IMR-90 (cell line): ENCODE data around the gene COG3.

Experiments used
- BHLHE40 ChIP-seq: fragments of 150-350 bp; IDR thresholded peaks from 2 replicates; pipeline ENCODE4 v1.6.1; 2016; ENCODE audit warnings: mild to moderate bottlenecking, low read depth, low read length
- CEBPB ChIP-seq: IDR thresholded peaks from 2 replicates; pipeline ENCODE4 v1.6.1; 2012; ENCODE audit warnings: low read depth, low read length, improper control_type of control experiment
- CHD1 ChIP-seq: IDR thresholded peaks from 2 replicates; pipeline ENCODE4 v1.6.1; 2012; ENCODE audit warnings: low read depth, low read length, improper control_type of control experiment
- CTCF ChIP-seq: conservative IDR thresholded peaks from 2 replicates; pipeline ENCODE4 v1.5.1; 2012; ENCODE audit warnings: mild to moderate bottlenecking, low read depth, low read length, improper control_type of control experiment
- FOS ChIP-seq: fragments of 150-350 bp; IDR thresholded peaks from 2 replicates; pipeline ENCODE4 v1.6.1; 2016; ENCODE audit warnings: low read depth, low read length
- MAFK ChIP-seq: IDR thresholded peaks from 2 replicates; pipeline ENCODE4 v1.6.1; 2012; ENCODE audit warnings: low read depth, low read length, improper control_type of control experiment
- MAZ ChIP-seq: IDR thresholded peaks from 2 replicates; pipeline ENCODE4 v1.6.1; 2012; ENCODE audit warnings: low read depth, mild to moderate bottlenecking, low read length, improper control_type of control experiment, moderate library complexity, borderline replicate concordance
- MXI1 ChIP-seq: IDR thresholded peaks from 2 replicates; pipeline ENCODE4 v1.6.1; 2012; ENCODE audit warnings: low read depth, mild to moderate bottlenecking, low read length, moderate library complexity, borderline replicate concordance
- NFE2L2 ChIP-seq: fragments of 150-350 bp; IDR thresholded peaks from 2 replicates; pipeline ENCODE4 v1.6.1; 2016; ENCODE audit warnings: low read depth, mild to moderate bottlenecking, low read length
- POLR2A ChIP-seq: IDR thresholded peaks from 2 replicates; pipeline ENCODE4 v1.6.1; 2012; ENCODE audit warnings: mild to moderate bottlenecking, low read depth, low read length
- RAD21 ChIP-seq: IDR thresholded peaks from 2 replicates; pipeline ENCODE4 v1.6.1; 2012; ENCODE audit warnings: low read length, improper control_type of control experiment
- RCOR1 ChIP-seq: IDR thresholded peaks from 2 replicates; pipeline ENCODE4 v1.6.1; 2012; ENCODE audit warnings: mild to moderate bottlenecking, low read length, improper control_type of control experiment; ENCODE audit not compliant: insufficient replicate concordance
- SMC3 ChIP-seq: fragments of 150-350 bp; IDR thresholded peaks from 2 replicates; pipeline ENCODE4 v1.6.1; 2016; ENCODE audit warnings: low read depth, mild to moderate bottlenecking, antibody characterized with exemption, low read length, moderate library complexity
- USF2 ChIP-seq: fragments of 150-350 bp; IDR thresholded peaks from 2 replicates; pipeline ENCODE4 v1.6.1; 2017; ENCODE audit warnings: mild to moderate bottlenecking, antibody characterized with exemption, low read length, low read depth

- TF ChIP-seq USF2, result no peak
- no peak for TF ChIP-seq POLR2A
- TF ChIP-seq CTCF, result no peak
- no peak for TF ChIP-seq RAD21
- TF ChIP-seq RCOR1, result no peak
- no peak for TF ChIP-seq BHLHE40
- no peak for TF ChIP-seq NFE2L2
- no peak for TF ChIP-seq MXI1
- TF ChIP-seq FOS, result no peak
- no peak for TF ChIP-seq SMC3
- no peak for TF ChIP-seq MAFK
- TF ChIP-seq CHD1, result no peak
- TF ChIP-seq MAZ, result no peak
- no peak for TF ChIP-seq CEBPB
Observed at GRCh38 chr13:45448965-45449559, 15.7 kb upstream of the COG3 start.
